ENCODE results near the gene MDFIC2. TPM values are rescaled to one million over a fixed set of nuclear protein-coding genes. Genes with fewer than 3 reads are reported as not detected.

Gene MDFIC2
- total and polyA plus RNA-seq, 4 donors: not detected

DNA sequence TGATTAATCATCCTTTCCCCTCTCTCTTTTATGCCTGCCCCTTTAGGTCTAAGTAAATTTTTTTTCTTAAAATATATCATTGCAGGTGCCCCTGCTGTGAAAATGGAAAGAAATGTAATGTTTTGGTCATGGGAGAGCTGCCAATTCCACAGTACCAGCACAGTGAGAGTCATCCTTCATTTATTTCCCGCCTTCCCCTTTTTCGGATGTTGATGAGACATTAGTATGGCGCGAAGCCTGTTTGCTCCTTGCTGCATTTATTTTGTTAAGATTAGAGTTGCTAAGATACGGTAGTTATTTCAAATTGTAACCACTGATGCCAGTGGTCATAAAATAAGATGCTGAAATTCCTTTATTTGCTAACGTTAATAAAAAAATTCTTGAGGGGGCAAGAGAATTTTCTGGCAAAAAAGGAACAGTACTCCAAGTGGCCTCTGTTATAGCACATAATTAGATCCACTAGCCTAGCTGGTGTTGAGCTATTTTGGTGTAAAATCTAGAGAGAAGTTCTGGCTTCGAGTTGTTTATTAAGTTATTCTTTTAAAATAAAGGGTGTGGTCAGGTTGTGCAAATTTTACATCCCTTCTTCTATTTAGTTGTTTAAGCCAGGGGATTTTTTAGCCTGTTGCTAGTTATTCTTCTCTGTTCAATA lies 62.8 kb downstream of the MDFIC2 start:
- WGBS: 83% methylated on average over 7 of the region's 7 CpGs
- Histone ChIP-seq H3K9ac (ENCODE audit: low read depth in 1 of 2, low read length in 2 of 2) (no peak overlapping the region), H3K27ac (ENCODE audit: low read depth in 1 of 2, low read length in 2 of 2) (no peak overlapping the region), H3K4me1 (ENCODE audit: control insufficient read depth in 4 of 4, insufficient read depth in 4 of 4, low read length in 3 of 4) (no peaks in the 10 kb centered on the region), H3K9me3 (ENCODE audit: control insufficient read depth in 4 of 4, low read length in 3 of 4) (no peaks in the 10 kb centered on the region), H3K36me3 (ENCODE audit: control insufficient read depth in 4 of 4, insufficient read depth in 3 of 4, low read depth in 1 of 4, low read length in 3 of 4) (no peaks in the 10 kb centered on the region), H3K4me3 (ENCODE audit: low read depth in 1 of 3, low read length in 3 of 3) (no peak overlapping the region), H3K27me3 (ENCODE audit: control insufficient read depth in 4 of 4, insufficient read depth in 4 of 4, low read length in 3 of 4) (no peaks in the 10 kb centered on the region)
- DNase-seq (ENCODE audit: low spot score): no peak
- TF ChIP-seq GABPA (IDR thresholded peaks at IDR 0.05 in 1 of 2, conservative IDR thresholded peaks at IDR 0.05 in 1 of 2) (no peak), HNF4G (IDR thresholded peaks at IDR 0.05) (no peak), RXRA (IDR thresholded peaks at IDR 0.05) (no peak), SP1 (IDR thresholded peaks at IDR 0.05) (no peak), FOXA1 (IDR thresholded peaks at IDR 0.05) (no peak), YY1 (IDR thresholded peaks at IDR 0.05) (no peak), RAD21 (IDR thresholded peaks at IDR 0.05) (no peak), JUND (IDR thresholded peaks at IDR 0.05) (no peak), FOXA2 (IDR thresholded peaks at IDR 0.05) (no peak)
- TF ChIP-seq, protein P1, sequence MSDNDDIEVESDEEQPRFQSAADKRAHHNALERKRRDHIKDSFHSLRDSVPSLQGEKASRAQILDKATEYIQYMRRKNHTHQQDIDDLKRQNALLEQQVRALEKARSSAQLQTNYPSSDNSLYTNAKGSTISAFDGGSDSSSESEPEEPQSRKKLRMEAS (IDR thresholded peaks at IDR 0.05): no peak
- TF ChIP-seq, protein P2, sequence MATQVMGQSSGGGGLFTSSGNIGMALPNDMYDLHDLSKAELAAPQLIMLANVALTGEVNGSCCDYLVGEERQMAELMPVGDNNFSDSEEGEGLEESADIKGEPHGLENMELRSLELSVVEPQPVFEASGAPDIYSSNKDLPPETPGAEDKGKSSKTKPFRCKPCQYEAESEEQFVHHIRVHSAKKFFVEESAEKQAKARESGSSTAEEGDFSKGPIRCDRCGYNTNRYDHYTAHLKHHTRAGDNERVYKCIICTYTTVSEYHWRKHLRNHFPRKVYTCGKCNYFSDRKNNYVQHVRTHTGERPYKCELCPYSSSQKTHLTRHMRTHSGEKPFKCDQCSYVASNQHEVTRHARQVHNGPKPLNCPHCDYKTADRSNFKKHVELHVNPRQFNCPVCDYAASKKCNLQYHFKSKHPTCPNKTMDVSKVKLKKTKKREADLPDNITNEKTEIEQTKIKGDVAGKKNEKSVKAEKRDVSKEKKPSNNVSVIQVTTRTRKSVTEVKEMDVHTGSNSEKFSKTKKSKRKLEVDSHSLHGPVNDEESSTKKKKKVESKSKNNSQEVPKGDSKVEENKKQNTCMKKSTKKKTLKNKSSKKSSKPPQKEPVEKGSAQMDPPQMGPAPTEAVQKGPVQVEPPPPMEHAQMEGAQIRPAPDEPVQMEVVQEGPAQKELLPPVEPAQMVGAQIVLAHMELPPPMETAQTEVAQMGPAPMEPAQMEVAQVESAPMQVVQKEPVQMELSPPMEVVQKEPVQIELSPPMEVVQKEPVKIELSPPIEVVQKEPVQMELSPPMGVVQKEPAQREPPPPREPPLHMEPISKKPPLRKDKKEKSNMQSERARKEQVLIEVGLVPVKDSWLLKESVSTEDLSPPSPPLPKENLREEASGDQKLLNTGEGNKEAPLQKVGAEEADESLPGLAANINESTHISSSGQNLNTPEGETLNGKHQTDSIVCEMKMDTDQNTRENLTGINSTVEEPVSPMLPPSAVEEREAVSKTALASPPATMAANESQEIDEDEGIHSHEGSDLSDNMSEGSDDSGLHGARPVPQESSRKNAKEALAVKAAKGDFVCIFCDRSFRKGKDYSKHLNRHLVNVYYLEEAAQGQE (IDR thresholded peaks at IDR 0.05): no peak
- TF ChIP-seq, protein P3, sequence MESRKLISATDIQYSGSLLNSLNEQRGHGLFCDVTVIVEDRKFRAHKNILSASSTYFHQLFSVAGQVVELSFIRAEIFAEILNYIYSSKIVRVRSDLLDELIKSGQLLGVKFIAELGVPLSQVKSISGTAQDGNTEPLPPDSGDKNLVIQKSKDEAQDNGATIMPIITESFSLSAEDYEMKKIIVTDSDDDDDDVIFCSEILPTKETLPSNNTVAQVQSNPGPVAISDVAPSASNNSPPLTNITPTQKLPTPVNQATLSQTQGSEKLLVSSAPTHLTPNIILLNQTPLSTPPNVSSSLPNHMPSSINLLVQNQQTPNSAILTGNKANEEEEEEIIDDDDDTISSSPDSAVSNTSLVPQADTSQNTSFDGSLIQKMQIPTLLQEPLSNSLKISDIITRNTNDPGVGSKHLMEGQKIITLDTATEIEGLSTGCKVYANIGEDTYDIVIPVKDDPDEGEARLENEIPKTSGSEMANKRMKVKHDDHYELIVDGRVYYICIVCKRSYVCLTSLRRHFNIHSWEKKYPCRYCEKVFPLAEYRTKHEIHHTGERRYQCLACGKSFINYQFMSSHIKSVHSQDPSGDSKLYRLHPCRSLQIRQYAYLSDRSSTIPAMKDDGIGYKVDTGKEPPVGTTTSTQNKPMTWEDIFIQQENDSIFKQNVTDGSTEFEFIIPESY (IDR thresholded peaks at IDR 0.05): no peak
- TF ChIP-seq, protein P4, sequence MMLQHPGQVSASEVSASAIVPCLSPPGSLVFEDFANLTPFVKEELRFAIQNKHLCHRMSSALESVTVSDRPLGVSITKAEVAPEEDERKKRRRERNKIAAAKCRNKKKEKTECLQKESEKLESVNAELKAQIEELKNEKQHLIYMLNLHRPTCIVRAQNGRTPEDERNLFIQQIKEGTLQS (IDR thresholded peaks at IDR 0.05): no peak
- TF ChIP-seq, protein P5, sequence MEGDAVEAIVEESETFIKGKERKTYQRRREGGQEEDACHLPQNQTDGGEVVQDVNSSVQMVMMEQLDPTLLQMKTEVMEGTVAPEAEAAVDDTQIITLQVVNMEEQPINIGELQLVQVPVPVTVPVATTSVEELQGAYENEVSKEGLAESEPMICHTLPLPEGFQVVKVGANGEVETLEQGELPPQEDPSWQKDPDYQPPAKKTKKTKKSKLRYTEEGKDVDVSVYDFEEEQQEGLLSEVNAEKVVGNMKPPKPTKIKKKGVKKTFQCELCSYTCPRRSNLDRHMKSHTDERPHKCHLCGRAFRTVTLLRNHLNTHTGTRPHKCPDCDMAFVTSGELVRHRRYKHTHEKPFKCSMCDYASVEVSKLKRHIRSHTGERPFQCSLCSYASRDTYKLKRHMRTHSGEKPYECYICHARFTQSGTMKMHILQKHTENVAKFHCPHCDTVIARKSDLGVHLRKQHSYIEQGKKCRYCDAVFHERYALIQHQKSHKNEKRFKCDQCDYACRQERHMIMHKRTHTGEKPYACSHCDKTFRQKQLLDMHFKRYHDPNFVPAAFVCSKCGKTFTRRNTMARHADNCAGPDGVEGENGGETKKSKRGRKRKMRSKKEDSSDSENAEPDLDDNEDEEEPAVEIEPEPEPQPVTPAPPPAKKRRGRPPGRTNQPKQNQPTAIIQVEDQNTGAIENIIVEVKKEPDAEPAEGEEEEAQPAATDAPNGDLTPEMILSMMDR (IDR thresholded peaks at IDR 0.05; ENCODE audit: low read depth, low read length, missing input control): no peak

DNA sequence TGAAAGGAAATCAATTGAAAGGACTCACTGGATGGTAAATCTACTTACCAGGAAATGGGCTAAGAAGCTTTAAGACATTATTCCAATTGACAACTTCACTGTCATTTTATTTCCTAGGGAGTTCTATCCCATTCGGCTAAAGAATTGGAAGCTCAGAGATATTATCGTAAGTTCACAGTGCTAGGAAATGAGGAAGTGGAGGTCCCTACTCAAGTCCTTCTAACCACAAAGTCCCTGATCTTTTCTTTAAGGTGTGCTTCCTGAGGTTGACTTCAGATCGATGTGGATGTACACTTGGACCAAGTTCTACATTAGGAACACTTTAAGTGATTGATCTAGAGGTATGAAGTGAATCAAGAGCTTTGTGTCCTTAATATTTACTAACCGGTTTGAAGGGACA lies 63.6 kb downstream of the MDFIC2 start:
- H3K9me3 ChIP-seq (ENCODE audit: control insufficient read depth in 4 of 4, low read length in 3 of 4): no peaks in the 10 kb centered on the region
- no peak overlapping the region for H3K4me3 ChIP-seq (ENCODE audit: low read depth in 1 of 3, low read length in 3 of 3)
- H3K27me3 ChIP-seq (ENCODE audit: control insufficient read depth in 4 of 4, insufficient read depth in 4 of 4, low read length in 3 of 4): no peaks in the 10 kb centered on the region
- DNase-seq (ENCODE audit: low spot score): no peak
- H3K9ac ChIP-seq (ENCODE audit: low read depth in 1 of 2, low read length in 2 of 2): no peak overlapping the region
- H3K4me1 ChIP-seq (ENCODE audit: control insufficient read depth in 4 of 4, insufficient read depth in 4 of 4, low read length in 3 of 4): no peaks in the 10 kb centered on the region
- H3K36me3 ChIP-seq (ENCODE audit: control insufficient read depth in 4 of 4, insufficient read depth in 3 of 4, low read depth in 1 of 4, low read length in 3 of 4): no peaks in the 10 kb centered on the region
- no peak overlapping the region for H3K27ac ChIP-seq (ENCODE audit: low read depth in 1 of 2, low read length in 2 of 2)
- 87% methylated on average over 4 of the region's 4 CpGs for WGBS
- TF ChIP-seq HNF4G (IDR thresholded peaks at IDR 0.05) (no peak), EGR1 (IDR thresholded peaks at IDR 0.05; ENCODE audit: low read depth in 2 of 2) (no peak), TAF1 (conservative IDR thresholded peaks at IDR 0.05) (no peak), GABPA (IDR thresholded peaks at IDR 0.05 in 1 of 2, conservative IDR thresholded peaks at IDR 0.05 in 1 of 2) (no peak), RXRA (IDR thresholded peaks at IDR 0.05) (no peak), SP1 (IDR thresholded peaks at IDR 0.05) (no peak), YY1 (IDR thresholded peaks at IDR 0.05) (no peak)
- TF ChIP-seq, protein P1 (IDR thresholded peaks at IDR 0.05): no peak
- TF ChIP-seq, protein P4 (IDR thresholded peaks at IDR 0.05): no peak
- TF ChIP-seq, protein P2 (IDR thresholded peaks at IDR 0.05): no peak
